SHP77 (cell line): ENCODE data around the gene GTF3C1.

Source experiments
- DNase-seq, 2 experiments: peaks; one replicate each; lab custom pipeline; 2025; lab: John Stamatoyannopoulos, UW

The GTF3C1 gene

GRCh38 chr16:27566417-27566816 lies 16.7 kb upstream of the GTF3C1 start:
- DNase-seq = no peak

GRCh38 chr16:27564224-27564623 lies 14.5 kb upstream of the GTF3C1 start:
- no peak for DNase-seq

GRCh38 chr16:27561216-27561615 lies 11.5 kb upstream of the GTF3C1 start:
- DNase-seq = no peak

DNA sequence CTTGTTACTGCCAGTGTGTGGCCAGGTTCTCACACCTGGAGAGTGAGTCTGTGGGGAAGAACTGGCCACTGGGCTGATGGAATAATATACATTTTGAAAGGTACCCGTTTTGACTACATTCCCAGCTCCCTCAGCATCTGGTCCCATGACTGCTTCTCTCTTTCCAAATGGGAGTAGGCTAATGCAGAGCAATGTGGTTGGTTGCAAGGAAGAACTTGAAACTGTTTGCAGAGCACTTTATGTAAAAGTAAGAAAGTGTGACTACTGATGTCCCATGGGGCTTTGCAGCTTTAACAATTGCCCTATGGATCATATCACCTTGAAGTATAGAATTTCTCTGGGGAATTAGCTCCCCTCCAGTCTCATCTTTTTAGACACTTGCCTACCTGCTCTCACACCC lies 9.2 kb upstream of the GTF3C1 start:
- no peak for DNase-seq

DNA sequence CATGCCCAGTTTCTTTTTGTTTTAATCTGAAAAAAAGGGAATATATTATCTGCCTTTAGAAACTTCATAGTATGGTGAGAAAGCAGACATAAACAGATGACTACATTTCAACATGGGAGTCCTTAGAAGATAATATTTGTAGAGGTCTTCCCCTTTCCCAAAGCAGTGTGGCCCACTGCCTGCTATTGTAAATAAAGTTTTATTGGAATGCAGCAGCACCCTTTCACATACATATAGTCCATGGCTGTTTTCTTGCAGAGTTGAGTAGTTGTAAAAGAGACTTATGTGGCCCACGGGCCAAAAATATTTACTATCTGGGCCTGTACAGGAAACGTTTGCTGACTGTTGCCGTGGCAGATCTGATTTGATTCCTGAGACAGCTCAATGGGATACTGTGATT lies 8.7 kb upstream of the GTF3C1 start:
- no peak for DNase-seq

- DNase-seq = no peak
Observed at GRCh38 chr16:27556471-27556870, 6.8 kb upstream of the GTF3C1 start.

GRCh38 chr16:27551036-27551435 lies 1.3 kb upstream of the GTF3C1 start:
- DNase-seq = no peak

DNA sequence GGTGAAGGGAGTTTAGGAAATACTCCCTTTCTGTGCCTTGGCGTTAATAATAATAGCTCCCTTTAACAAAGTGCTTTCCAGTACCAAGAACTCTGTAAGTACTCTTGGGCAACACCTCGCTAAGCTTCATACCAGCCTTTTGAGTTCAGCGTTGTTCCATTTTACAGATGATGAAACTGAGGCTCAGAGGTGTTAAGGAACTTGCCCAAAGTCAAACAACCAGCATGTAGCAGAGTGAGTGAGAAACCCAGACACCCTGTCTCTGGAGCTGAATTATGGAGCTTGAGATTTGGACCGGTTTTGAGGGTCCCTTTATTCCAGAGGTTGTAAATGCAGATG lies 838 bp upstream of the GTF3C1 start:
- no peak for DNase-seq

GRCh38 chr16:27549464-27549745 lies 308 bp downstream of the GTF3C1 start:
- no peak for DNase-seq

GRCh38 chr16:27547851-27548250 lies 1.9 kb downstream of the GTF3C1 start:
- DNase-seq = no peak

DNA sequence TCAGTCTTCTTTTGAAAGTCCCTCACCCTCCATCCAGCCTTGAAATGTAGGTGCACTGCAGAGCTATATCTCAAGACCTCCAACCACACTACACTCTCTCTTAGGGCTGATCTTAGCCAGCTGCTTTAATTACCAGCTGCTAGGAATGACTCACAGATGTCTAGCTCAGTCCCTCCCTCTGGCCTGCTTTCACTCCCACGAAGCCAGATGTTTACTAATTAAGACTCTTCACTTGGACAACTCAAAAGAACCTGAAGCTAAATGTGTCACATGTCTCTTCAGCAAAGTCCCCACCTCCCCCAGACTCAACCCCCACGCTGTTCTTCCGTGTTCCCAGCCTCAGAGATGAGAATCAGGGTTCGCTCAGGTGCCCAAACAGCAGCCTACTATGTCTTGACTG lies 2.6 kb downstream of the GTF3C1 start:
- DNase-seq = no peak

GRCh38 chr16:27544671-27545070 lies 5.0 kb downstream of the GTF3C1 start:
- no peak for DNase-seq

DNA sequence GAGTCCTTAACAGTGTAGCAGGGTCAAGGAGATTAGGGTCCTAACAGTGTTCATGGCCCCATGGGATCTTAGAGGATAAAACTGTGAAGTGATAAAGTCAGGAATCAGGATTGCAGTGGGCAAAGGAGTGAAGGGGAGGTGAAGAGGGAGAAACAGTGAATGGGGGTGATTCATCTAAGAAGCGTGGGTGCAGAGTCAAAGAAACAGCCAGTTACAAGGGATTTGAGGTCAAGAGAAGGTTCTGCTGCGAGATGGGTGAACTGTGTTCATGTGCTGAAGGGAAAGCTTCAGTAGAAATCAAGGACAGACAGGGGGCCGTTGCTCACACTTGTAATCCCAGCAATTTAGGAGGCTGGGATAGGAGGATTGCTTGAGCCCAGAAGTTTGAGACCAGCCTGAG lies 5.9 kb downstream of the GTF3C1 start:
- no peak for DNase-seq

- no peak for DNase-seq
Observed at GRCh38 chr16:27539636-27540035, 10.1 kb downstream of the GTF3C1 start.

DNA sequence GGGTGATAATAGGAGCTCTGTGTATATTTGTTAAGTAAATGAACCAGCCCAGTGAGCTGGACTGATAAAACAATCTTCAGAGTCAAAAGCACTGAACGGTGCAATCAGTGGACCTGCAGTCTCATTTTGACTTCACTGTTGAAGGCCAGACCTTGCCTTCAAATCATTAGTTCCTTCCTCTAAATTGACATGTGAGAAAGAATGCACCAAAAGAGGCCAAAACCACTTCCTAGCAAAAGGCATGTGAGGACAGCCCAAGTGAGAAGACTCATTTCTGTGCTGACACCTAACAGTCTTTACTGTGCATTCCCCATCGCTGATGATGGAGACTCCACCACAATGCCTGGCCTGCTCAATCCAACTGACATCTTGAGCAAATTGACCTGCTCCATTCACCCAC lies 10.6 kb downstream of the GTF3C1 start:
- no peak for DNase-seq

GRCh38 chr16:27538528-27538927 lies 11.2 kb downstream of the GTF3C1 start:
- DNase-seq = no peak

DNA sequence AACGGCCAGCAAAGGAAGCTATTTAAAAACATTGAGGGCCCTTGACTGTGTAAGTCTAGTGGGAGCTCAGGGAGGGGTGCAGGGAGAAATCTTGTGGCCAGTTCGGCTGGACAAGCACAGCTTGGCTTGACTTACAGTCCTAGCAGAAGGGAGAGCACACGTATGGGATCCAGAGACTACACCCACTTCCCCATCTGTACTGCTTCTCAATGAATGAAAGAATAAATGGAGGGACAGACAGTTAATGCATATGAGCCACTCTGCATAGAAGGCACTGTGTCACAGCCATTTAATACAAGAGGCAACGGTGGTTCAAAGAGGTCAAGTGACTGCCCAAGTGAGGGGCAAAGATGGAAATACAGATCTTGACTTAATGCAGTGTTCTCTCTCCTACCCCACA lies 15.5 kb downstream of the GTF3C1 start:
- no peak for DNase-seq

- no peak for DNase-seq
Observed at GRCh38 chr16:27531826-27532800, 17.6 kb downstream of the GTF3C1 start.

DNA sequence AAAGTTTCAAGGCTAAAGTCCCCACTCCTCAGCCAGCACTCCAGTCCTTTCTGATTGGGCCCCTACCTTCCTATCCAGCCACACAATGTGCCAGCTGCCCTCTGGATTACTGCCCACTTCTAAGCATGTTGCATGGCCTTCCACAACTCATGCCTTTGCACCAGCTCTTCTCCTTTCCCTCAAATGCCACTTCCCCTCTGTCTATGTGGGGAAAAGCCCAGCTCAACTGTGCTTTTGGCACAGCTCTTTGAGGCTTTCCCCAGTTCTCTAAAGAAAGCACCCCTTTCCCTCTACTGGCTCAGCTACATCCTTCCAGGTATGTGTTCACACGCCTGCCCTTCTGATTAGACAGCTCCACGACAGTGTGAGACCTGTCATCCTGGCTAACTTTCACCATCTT lies 18.5 kb downstream of the GTF3C1 start:
- no peak for DNase-seq

DNA sequence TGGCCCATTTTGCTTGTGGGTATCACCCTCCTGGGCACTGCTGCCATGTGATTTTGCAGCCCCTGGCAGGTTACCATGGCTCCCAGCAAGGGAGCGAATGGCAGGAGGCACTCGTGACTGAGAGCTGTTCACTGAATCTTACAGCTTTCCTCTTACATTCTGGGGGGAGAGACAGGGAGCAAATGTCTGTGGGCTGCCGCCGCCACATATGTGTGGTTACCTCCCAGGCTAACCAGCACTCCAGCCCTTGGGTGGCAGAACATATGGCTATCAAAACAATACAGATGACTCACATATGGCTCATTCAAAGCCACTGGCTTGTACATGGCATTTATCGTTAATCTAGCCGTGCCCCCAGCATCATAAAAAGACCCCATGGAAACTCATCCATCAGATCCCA lies 19.8 kb downstream of the GTF3C1 start:
- DNase-seq = no peak

GRCh38 chr16:27528294-27528693 lies 21.4 kb downstream of the GTF3C1 start:
- DNase-seq = no peak

DNA sequence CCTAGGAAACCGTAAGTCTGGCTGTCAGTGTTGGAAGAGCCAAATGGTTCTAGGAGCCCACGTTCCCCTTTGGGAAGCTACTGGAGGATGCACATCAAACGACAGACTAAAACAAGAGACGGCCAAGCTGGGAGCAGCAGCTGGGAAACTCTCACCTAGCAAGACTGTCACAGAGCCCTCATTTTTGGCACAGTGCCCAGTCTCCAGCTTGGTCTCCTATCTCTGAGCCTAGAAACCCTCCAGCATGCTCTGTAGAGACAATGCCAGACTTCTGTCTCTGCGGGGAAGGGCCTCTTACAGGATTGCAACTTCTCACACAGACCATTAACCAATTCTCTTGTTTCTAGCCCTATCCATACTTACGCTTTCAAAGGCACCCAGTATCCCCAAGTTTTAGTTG lies 23.5 kb downstream of the GTF3C1 start:
- peak; percentile 63 to 79 for DNase-seq

DNA sequence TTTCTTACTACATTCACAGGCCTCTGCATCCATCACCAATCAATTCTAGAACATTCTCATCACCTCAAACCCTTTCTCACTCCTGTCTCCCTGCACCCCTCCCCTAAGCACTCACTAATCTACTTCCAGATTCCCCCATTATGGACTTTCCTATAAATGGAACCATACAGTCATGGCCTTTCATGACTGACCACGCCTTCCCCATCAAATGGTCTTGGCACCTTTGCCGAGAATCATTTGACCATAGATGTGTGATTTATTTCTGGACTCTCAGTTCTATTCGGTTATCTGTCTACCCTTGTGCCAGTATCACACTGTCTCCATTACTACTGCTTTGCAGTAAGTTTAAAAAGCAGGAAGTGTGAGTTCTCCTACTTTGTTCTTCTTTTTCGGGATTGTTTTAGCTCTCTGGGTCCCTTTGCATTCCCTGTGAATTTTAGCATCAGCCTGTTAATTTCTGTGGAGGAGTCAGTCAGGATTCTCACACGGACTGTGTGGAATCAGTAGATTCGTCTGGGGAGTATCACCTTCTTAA lies 27.5 kb downstream of the GTF3C1 start:
- DNase-seq = no peak
